GM12872 (cell line): Measurements from ENCODE around the gene PERP.

Source experiments
- CTCF ChIP-seq: IDR thresholded peaks from 3 replicates; pipeline ENCODE4 v1.5.1; 2011; ENCODE audit warnings: low read depth, mild to moderate bottlenecking, low read length, moderate library complexity; ENCODE audit not compliant: insufficient read depth

Gene PERP

GRCh38 chr6:138104618-138105213 is 2.5 kb downstream of the PERP start:
- no peak for TF ChIP-seq CTCF

DNA sequence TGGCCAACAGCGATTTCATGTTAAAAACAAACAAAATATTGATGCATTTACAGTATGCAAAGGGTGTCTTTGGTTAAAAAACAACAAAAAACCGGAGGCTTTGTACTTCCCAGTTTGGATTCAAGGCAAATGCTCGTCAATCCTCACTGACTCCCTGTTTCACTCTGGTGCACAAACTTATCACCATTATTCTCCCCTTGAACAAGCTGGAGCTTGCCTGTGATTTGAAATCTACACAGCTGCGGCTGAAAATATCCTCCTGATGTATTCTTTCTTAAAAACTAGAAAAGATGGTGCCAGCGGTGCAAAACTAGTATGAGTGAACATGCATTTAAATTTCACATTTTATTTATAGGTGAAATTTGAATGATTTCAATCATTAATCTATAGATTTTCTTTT is 3.3 kb downstream of the PERP start:
- no peak for TF ChIP-seq CTCF

DNA sequence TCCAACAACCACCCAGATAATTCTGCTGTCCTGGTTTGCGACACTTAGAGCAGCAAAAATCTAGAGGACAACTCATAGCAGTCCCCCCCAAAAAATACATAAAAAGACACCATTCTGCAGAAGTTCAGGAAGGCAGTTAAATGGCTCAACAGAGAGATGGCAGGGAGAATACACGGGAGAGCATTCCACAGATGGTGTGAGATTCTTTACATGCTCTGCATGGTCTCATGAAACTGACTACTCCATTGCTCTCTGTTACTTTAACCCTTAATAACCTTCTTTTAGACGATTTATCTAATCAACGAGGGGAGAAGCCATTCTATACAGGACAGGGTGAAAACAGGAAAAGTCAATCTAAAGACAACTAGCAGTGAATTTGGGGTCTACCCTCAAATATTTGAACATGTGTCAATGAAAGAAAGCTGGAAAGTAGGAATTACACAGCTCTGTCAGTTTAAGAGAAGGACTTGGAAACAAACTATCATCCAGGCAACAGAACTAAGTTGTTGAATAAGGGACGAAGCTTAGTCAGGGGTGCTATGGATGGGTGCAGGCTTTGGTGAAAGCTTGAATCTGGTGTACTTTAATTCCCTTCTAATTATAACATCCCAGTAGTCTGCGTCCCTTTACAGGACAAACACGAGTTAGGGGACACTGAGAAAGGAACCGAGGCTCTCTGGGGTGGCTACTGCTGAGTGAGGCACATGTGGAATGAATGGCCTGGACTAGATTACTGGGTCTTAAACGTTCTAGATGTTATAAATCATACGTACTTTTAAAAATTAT is 5.1 kb downstream of the PERP start:
- no peak for TF ChIP-seq CTCF

- no peak for TF ChIP-seq CTCF
Observed at GRCh38 chr6:138099832-138100231, 7.4 kb downstream of the PERP start.

- TF ChIP-seq CTCF = no peak
Observed at GRCh38 chr6:138098306-138098705, 8.9 kb downstream of the PERP start.

DNA sequence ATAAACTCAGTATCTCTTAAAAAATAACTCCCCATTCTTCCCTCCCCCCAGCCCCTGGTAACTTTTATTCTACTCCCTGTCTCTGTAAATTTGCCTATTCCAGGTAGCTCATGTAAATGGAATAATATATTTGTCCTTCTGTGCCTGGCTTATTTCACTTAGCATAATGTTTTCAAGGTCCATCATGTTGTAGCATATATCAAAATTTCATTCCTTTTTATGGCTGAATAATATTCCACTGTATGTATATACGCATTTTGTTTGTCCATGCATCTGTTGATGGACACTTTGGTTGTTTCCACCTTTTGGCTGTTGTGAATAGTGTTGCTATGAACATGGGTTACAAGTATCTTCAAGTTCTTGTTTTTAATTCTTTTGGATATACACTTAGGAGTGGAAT is 13.0 kb downstream of the PERP start:
- TF ChIP-seq CTCF = no peak

- no peak for TF ChIP-seq CTCF
Observed at GRCh38 chr6:138093632-138094031, 13.6 kb downstream of the PERP start.
